GM12864 (cell line): ENCODE data around the gene PRRC2C.
"Not testable (repeated sequence)": the region's sequence is repeated elsewhere in the genome, so short reads cannot be mapped to it uniquely, and the experiment has no call there.

ENCODE experiments used
- DNase-seq: peaks from one replicate; pipeline ENCODE4 v3.0.0-alpha.2; 2011; ENCODE audit warnings: low read depth
- H3K4me3 ChIP-seq: 2 replicates; pipeline ENCODE4 v1.5.1; 2011; ENCODE audit warnings: mild to moderate bottlenecking, low read depth, low read length, control low read depth
- TF ChIP-seq, protein P1 (sequence below): IDR thresholded peaks from 2 replicates; pipeline ENCODE4 v1.5.1; 2011; ENCODE audit warnings: low read depth, mild to moderate bottlenecking, moderate library complexity, low read length, control low read depth, inconsistent platforms; ENCODE audit errors: missing control alignments

PRRC2C gene

DNA sequence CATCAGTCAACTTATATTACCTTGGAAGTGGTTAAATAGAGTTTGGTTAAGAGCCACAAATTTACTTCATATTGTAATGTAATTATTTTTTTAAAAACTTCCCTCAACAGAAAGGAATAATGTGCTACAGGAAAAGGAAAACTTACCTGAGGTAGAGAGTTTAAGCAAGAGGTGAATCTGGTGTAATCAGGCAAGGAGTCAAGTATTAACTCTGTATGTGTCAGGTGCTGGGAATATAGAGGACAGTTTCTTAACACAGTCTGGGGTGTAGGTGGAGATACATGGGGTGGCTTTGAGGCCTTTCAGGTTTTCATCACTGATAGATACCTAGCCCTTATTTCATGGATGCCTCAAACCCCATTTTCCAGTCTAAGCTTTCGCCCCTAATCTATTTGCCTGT lies 110.8 kb downstream of the PRRC2C start:
- no peak overlapping the region for H3K4me3 ChIP-seq
- TF ChIP-seq, protein P1, sequence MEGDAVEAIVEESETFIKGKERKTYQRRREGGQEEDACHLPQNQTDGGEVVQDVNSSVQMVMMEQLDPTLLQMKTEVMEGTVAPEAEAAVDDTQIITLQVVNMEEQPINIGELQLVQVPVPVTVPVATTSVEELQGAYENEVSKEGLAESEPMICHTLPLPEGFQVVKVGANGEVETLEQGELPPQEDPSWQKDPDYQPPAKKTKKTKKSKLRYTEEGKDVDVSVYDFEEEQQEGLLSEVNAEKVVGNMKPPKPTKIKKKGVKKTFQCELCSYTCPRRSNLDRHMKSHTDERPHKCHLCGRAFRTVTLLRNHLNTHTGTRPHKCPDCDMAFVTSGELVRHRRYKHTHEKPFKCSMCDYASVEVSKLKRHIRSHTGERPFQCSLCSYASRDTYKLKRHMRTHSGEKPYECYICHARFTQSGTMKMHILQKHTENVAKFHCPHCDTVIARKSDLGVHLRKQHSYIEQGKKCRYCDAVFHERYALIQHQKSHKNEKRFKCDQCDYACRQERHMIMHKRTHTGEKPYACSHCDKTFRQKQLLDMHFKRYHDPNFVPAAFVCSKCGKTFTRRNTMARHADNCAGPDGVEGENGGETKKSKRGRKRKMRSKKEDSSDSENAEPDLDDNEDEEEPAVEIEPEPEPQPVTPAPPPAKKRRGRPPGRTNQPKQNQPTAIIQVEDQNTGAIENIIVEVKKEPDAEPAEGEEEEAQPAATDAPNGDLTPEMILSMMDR, result no peak
- DNase-seq, result no peak

DNA sequence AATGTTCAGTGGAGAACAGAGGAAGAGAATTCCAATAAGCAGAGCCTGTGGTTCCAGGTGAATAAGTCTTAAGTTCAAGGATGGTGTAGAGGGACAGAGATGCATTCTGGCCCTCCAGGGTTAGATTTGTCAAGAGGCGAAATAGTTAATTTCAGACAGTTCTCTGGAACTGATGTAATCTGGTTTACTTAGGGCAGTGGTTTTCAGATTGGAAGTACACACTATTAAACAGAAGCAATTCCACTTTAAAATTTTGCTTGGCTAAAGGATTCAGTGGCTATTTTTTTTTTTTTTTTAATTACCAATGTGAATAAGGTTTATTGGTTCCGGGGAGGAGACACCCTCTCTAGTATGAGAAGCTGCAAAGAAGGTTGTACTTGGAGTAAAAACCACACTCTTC lies 111.4 kb downstream of the PRRC2C start:
- H3K4me3 ChIP-seq, result no peak overlapping the region
- no peak for DNase-seq
- TF ChIP-seq, protein P1, result no peak

DNA sequence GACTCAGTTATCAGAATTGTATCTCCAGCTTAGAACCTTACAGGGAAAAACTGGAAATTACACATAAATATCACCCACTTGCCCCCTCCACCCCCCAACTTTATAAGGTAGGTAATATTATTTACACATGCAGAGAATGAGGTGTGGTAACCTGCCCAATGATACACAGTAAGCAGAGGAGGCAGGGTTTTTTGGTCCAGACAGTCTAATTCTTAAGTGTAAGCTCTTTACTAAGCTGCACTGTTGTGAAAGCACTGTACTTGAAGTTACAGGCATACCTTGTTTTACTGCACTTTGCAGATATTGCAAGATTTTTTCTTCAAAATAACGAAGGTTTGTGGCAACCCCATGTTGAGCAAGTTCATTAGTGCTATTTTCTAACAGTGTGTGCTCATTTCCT lies 111.9 kb downstream of the PRRC2C start:
- H3K4me3 ChIP-seq, result no peak overlapping the region
- TF ChIP-seq, protein P1, result no peak
- DNase-seq, result no peak

DNA sequence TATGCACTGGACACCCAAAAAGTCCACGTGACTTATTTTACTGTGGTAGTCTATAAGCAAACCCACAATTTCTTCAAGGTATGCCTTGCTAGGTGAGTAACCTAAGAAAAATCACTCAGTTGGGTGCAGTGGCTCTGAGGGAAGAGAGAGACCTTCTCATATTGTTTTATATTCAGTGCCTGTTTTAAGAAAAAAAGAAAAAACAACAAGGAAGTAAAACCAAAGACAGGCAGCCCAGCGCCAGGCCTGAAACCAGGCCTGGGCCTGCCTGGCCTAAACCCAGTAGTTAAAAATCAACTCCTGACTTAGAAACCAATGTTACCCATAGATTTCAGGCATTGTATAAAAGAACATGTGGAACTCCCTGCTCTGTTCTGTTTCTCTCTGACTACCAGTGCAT lies 115.0 kb downstream of the PRRC2C start:
- H3K4me3 ChIP-seq, DNase-seq: not testable (repeated sequence)

DNA sequence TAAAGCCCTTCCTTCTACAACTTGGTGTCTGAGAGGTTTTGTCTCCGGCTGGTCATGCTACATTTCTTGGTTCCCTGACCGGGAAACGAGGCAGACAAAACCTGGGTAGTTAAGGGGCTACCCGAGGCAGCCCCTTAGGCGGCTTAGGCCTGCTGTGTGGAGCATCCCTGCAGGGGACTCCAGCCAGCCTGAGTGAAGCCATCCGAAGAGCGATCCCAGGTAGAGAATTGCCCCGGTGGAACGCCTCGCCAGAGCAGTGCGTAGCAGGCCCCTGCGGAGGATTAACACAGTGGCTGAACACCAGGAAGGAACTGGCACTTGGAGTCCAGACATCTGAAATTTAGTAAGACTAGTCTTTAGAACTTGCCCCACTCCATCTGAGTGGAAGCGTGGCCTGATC lies 115.5 kb downstream of the PRRC2C start:
- no peak overlapping the region for H3K4me3 ChIP-seq
- no peak for DNase-seq
- TF ChIP-seq, protein P1, result no peak

DNA sequence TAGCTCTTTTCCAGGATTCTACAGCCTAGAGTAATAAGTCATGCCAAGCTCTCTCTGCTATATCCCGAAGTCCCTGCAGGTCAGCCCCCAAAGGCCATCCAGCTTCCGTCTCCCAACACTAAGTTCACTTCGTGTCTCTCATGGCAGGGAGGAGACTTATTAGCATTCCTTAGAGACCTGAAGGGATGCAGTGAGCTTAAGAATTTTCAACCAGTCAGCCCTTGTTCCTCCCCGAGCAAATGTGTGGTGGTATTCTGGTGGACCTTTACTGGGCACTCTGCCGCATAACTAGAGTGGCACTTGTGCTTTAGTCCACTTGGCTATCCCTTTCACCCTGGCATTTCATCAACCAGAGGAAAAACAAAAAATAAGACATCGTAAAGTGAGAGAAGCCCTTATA lies 117.7 kb downstream of the PRRC2C start:
- DNase-seq, H3K4me3 ChIP-seq: not testable (repeated sequence)

DNA sequence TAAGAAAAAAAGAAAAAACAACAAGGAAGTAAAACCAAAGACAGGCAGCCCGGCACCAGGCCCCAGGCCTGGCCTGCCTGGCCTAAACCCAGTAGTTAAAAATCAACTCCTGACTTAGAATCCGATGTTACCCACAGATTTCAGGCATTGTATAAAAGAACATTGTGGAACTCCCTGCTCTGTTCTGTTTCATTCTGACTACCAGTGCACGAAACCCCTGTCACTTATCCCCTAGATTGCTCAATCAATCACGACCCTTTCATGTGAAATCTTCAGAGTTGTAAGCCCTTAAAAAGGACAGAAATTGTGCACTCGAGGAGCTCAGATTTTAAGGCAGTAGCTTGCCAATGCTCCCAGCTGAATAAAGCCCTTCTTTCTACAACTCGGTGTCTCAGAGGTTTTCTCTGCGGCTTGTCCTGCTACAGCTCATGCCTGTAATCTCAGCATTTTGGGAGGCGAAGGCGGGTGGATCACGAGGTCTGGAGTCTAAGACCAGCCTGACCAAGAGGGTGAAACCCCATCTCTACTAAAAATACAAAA lies 121.1 kb downstream of the PRRC2C start:
- DNase-seq, result no peak
- TF ChIP-seq, protein P1, result no peak
- H3K4me3 ChIP-seq, result no peak overlapping the region

DNA sequence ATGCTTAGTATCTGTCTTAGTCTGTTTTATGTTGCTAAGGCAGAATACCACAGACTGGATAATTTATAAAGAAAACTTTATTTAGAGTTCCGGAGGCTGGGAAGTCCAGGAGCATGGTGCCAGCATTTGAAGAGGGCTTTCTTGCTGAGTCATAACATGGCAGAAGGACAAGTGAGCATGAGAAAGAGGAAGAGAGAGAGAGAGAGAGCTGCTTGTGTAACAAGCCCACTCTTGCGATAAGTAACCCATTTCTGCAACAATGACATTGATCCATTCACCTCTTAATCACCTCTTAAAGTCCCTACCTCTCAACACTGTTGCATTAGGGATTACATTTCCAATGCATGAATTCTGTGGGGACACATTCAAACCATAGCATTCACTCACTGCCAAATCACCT lies 125.1 kb downstream of the PRRC2C start:
- TF ChIP-seq, protein P1, result no peak
- DNase-seq, result no peak
- H3K4me3 ChIP-seq, result no peak overlapping the region
